ENCODE data around the gene SLC37A1. TPM values are rescaled to one million over a fixed set of nuclear protein-coding genes. Genes with fewer than 3 reads are reported as not detected.

Gene SLC37A1
- total RNA-seq, 1 experiment from 2014 or later, result 37.7 TPM

DNA sequence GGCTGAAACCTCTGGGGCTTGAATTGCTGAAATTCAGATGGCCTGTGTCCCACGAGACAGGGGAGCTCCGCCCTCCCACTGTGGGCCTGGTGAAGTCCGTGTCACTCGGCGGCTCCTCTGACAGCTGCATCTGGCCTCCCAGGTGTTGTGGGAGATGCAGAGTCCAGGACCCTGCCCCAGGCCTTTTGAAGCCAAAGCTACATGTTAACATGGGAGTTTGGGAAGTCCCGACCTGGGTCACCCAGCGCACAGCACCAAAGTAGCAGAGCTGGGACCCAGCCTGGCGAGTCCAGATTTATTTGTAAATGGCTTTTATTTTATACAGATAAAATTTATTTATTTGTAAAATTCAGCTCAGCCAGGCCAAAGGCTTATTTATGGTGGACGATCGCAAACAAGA is 28.9 kb downstream of the SLC37A1 start:
- no peak overlapping the region for H4K5ac ChIP-seq (ENCODE audit: insufficient read length, low read depth, low read length)
- no peaks in the 10 kb centered on the region for H3K79me2 ChIP-seq (ENCODE audit: insufficient read depth, low read length)
- no peak overlapping the region for H3K18ac ChIP-seq (ENCODE audit: insufficient read length, low read depth, low read length)
- no peak overlapping the region for H2AK5ac ChIP-seq (ENCODE audit: insufficient read length, low read length)
- peaks cover 2% of the 10 kb centered on the region; the same call in 1 of the 2 replicates for H3K4me1 ChIP-seq (ENCODE audit: insufficient read depth, low read length)
- H3K9me3 ChIP-seq (ENCODE audit: control insufficient read depth, low read depth, low read length), result no peaks in the 10 kb centered on the region
- H3K36me3 Mint-ChIP-seq (ENCODE audit: insufficient read depth in 1 of 3, low read depth in 3 of 3), result peaks cover 3 to 68% (median 42%) of the 10 kb centered on the region in 3 experiments; a peak in 6 of 7 replicates
- H3K4ac ChIP-seq (ENCODE audit: low read depth, low read length), result no peak overlapping the region
- no peaks in the 10 kb centered on the region for H3K9me3 Mint-ChIP-seq
- no peak for DNase-seq
- no peak overlapping the region for H2AFZ ChIP-seq (ENCODE audit: low read length)
- H3K14ac ChIP-seq (ENCODE audit: insufficient read depth, low read length), result no peak overlapping the region
- no peak overlapping the region for H2BK5ac ChIP-seq (ENCODE audit: insufficient read length, low read length)
- no CpG with 5 or more reads among the region's 10 CpGs for WGBS (ENCODE audit: extremely low coverage, insufficient read length, low lambda C conversion rate)
- H2BK120ac ChIP-seq (ENCODE audit: low read depth, low read length, poor library complexity, severe bottlenecking), result no peak overlapping the region
- TF ChIP-seq, protein P1, sequence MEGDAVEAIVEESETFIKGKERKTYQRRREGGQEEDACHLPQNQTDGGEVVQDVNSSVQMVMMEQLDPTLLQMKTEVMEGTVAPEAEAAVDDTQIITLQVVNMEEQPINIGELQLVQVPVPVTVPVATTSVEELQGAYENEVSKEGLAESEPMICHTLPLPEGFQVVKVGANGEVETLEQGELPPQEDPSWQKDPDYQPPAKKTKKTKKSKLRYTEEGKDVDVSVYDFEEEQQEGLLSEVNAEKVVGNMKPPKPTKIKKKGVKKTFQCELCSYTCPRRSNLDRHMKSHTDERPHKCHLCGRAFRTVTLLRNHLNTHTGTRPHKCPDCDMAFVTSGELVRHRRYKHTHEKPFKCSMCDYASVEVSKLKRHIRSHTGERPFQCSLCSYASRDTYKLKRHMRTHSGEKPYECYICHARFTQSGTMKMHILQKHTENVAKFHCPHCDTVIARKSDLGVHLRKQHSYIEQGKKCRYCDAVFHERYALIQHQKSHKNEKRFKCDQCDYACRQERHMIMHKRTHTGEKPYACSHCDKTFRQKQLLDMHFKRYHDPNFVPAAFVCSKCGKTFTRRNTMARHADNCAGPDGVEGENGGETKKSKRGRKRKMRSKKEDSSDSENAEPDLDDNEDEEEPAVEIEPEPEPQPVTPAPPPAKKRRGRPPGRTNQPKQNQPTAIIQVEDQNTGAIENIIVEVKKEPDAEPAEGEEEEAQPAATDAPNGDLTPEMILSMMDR (conservative IDR thresholded peaks at IDR 0.05), result no peak
- H3K23ac ChIP-seq (ENCODE audit: insufficient read length, low read depth, low read length), result no peak overlapping the region
- H3K4me2 ChIP-seq (ENCODE audit: insufficient read depth, insufficient read length, low read length), result no peak overlapping the region
- no peak overlapping the region for H3K27ac Mint-ChIP-seq
- no peaks in the 10 kb centered on the region for H3K27me3 ChIP-seq (ENCODE audit: insufficient read depth, low read length)
- no peak overlapping the region for H3K56ac ChIP-seq (ENCODE audit: insufficient read length, low read depth, low read length)
- H3K23me2 ChIP-seq (ENCODE audit: insufficient read length, low read depth, low read length, poor library complexity, severe bottlenecking), result no peaks in the 10 kb centered on the region
- no peak overlapping the region for H3K9ac ChIP-seq (ENCODE audit: extremely low read depth, insufficient read length, low read length)
- H3T11ph ChIP-seq (ENCODE audit: low read length), result no peak overlapping the region
- H3K27me3 Mint-ChIP-seq (ENCODE audit: low read depth), result no peaks in the 10 kb centered on the region
- no peak overlapping the region for H2BK12ac ChIP-seq (ENCODE audit: insufficient read length, low read depth, low read length)
- no peak overlapping the region for H2BK20ac ChIP-seq (ENCODE audit: low read depth, low read length, poor library complexity, severe bottlenecking)
- no peak overlapping the region for H3K27ac ChIP-seq (ENCODE audit: insufficient read length, low read depth, low read length)
- H3K4me1 Mint-ChIP-seq, result peaks cover 14 to 16% of the 10 kb centered on the region in 2 experiments
- no peak overlapping the region for H3K4me3 Mint-ChIP-seq
- no peaks in the 10 kb centered on the region for H4K20me1 ChIP-seq (ENCODE audit: control insufficient read depth, insufficient read depth, insufficient read length)
- H4K91ac ChIP-seq (ENCODE audit: insufficient read length, low read depth, low read length), result no peak overlapping the region
- H3K79me1 ChIP-seq (ENCODE audit: insufficient read depth, low read depth, low read length, poor library complexity, severe bottlenecking), result no peaks in the 10 kb centered on the region
- H2BK15ac ChIP-seq (ENCODE audit: low read depth, low read length), result no peak overlapping the region
- no peak overlapping the region for H4K8ac ChIP-seq (replicated peaks; ENCODE audit: insufficient read length, low read depth, low read length)
